ENCODE measurements around the gene SH2B3. TPM values are rescaled to one million over a fixed set of nuclear protein-coding genes. Genes with fewer than 3 reads are reported as not detected.
A peak's percentile ranks its signal among the peaks of the same experiment; 100 is the strongest.

Gene SH2B3
- total RNA-seq, 1 experiment from 2014 or later: 39.6 TPM

GRCh38 chr12:111434680-111435338, 29.1 kb downstream of the SH2B3 start:
- H3K27ac ChIP-seq (ENCODE audit: low read length): peak overlapping the region; percentile 74

GRCh38 chr12:111435661-111436201, 30.0 kb downstream of the SH2B3 start:
- ChIA-PET POLR2A (no interaction called here), CTCF (no interaction called here)
- Histone ChIP-seq H3K9me3 (ENCODE audit: control insufficient read depth, insufficient read depth, low read depth, low read length) (no peaks in the 10 kb centered on the region), H3K36me3 (ENCODE audit: control insufficient read depth, insufficient read depth, low read length) (no peaks in the 10 kb centered on the region), H3K4me1 (ENCODE audit: control insufficient read depth, insufficient read depth, low read length) (peaks cover 57% of the 10 kb centered on the region), H3K4me3 (ENCODE audit: low read depth in 2 of 2, low read length in 2 of 2) (no peak overlapping the region), H3K27me3 (ENCODE audit: control insufficient read depth, insufficient read depth, low read length) (no peaks in the 10 kb centered on the region), H3K27ac (ENCODE audit: low read length) (peak overlapping the region; percentile 11; the same call in 1 of the 2 replicates)
- in situ Hi-C loops (cut with HindIII; ENCODE audit: low pct_unique_long_range_greater_than_20kb, low sequenced_read_pairs) (no loop called here), intact Hi-C loops (cut with micrococcal nuclease; ENCODE audit: unreplicated experiment) (no loop called here)
- TF ChIP-seq TCF7L2 (IDR thresholded peaks at IDR 0.05; ENCODE audit: low read depth, low read length) (no peak), CTCF (IDR thresholded peaks at IDR 0.05) (no peak), SIN3A (IDR thresholded peaks at IDR 0.05; ENCODE audit: borderline replicate concordance, insufficient read depth, low read depth, low read length) (no peak)
- ATAC-seq (peak; percentile 14), DNase-seq (ENCODE audit: low read depth, low spot score) (no peak)
- no TSS peak for BruUV-seq (replicated peaks)

More at GRCh38 chr12:111434680-111435338, 29.1 kb downstream of the SH2B3 start:
- Histone ChIP-seq H3K4me3 (ENCODE audit: low read depth in 2 of 2, low read length in 2 of 2) (peak overlapping the region in 1 of 2 experiments; percentile 2; a peak in 2 of 4 replicates), H3K27me3 (ENCODE audit: control insufficient read depth, insufficient read depth, low read length) (no peaks in the 10 kb centered on the region), H3K9me3 (ENCODE audit: control insufficient read depth, insufficient read depth, low read depth, low read length) (no peaks in the 10 kb centered on the region), H3K4me1 (ENCODE audit: control insufficient read depth, insufficient read depth, low read length) (peaks cover 60% of the 10 kb centered on the region), H3K36me3 (ENCODE audit: control insufficient read depth, insufficient read depth, low read length) (no peaks in the 10 kb centered on the region)
- CTCF ChIA-PET: interaction anchor here (1.7 kb wide), 1 partner anchor 17 kb away, joined by 5 read pairs; no protein-coding TSS in a partner anchor
- no TSS peak for BruUV-seq (replicated peaks)
- DNase-seq (ENCODE audit: low read depth, low spot score): no peak
- POLR2A ChIA-PET: no interaction called here
- no peak for TF ChIP-seq POLR2AphosphoS5 (IDR thresholded peaks at IDR 0.05; ENCODE audit: low read depth, low read length)
- no peak for TF ChIP-seq SIN3A (IDR thresholded peaks at IDR 0.05; ENCODE audit: borderline replicate concordance, insufficient read depth, low read depth, low read length)
- no peak for TF ChIP-seq TCF7L2 (IDR thresholded peaks at IDR 0.05; ENCODE audit: low read depth, low read length)
- TF ChIP-seq CTCF (IDR thresholded peaks at IDR 0.05): no peak
- no peak for TF ChIP-seq REST (IDR thresholded peaks at IDR 0.05; ENCODE audit: insufficient read depth in 1 of 2, low read depth in 2 of 2, low read length in 1 of 2)
- in situ Hi-C loops (cut with HindIII; ENCODE audit: low pct_unique_long_range_greater_than_20kb, low sequenced_read_pairs) (no loop called here), intact Hi-C loops (cut with micrococcal nuclease; ENCODE audit: unreplicated experiment) (no loop called here)
- peak; percentile 8; the same call in 1 of the 2 replicates for ATAC-seq

Data from Panc1 (cell line).